Measurements from ENCODE around the gene PRAME.
A peak's percentile ranks its signal among the peaks of the same experiment; 100 is the strongest.

The PRAME gene

DNA sequence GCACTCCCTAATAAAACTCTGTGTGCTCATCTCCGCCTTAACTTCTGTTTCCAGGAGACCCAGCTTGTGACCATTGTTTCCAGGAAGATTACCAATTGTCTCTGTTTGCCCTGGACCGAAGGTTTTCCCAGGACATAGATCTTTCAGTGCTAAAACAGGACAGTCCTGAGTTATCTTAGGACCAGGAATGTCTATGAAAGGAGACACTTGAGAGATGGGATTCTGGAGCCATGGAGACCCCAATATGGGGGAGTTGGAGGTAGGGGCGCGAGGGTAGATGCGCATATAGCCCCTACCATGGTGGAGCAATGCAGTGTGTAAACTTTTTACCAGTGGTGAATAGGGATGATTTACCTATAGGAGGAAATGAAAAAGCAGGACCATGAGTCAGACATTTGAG, 10.2 kb upstream of the PRAME start:
- Histone ChIP-seq H3K27ac (no peak overlapping the region), H3K4me3 (ENCODE audit: low read depth, low read length) (no peak overlapping the region), H3K36me3 (replicated peaks) (no peaks in the 10 kb centered on the region), H3K27me3 (replicated peaks) (peaks cover 27% of the 10 kb centered on the region)
- in situ Hi-C loops (cut with HindIII; ENCODE audit: low pct_ligation_motif_present, low sequenced_read_pairs), result no loop called here
- DNase-seq, result no peak
- TF ChIP-seq, protein P1, sequence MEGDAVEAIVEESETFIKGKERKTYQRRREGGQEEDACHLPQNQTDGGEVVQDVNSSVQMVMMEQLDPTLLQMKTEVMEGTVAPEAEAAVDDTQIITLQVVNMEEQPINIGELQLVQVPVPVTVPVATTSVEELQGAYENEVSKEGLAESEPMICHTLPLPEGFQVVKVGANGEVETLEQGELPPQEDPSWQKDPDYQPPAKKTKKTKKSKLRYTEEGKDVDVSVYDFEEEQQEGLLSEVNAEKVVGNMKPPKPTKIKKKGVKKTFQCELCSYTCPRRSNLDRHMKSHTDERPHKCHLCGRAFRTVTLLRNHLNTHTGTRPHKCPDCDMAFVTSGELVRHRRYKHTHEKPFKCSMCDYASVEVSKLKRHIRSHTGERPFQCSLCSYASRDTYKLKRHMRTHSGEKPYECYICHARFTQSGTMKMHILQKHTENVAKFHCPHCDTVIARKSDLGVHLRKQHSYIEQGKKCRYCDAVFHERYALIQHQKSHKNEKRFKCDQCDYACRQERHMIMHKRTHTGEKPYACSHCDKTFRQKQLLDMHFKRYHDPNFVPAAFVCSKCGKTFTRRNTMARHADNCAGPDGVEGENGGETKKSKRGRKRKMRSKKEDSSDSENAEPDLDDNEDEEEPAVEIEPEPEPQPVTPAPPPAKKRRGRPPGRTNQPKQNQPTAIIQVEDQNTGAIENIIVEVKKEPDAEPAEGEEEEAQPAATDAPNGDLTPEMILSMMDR (IDR thresholded peaks at IDR 0.05; ENCODE audit: low read depth, low read length, missing control alignments), result no peak

DNA sequence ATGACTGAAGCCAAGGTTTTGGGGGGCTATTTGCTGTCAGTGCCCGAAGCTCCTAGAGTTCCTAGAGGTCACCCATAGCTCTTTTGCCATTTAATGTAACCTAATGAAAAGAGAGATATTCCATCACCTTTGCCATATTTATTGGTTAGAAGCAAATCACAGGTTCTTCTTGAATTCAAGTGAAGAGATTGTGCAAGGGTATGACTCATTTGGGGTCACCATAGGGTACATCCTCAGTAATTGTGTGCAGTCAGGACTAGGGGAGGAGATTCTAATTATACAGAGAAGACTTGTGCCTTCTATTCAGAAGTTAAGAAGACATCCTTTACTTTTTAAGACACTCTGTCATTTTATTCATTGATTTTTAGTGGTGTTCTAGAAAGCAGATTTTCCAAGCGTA, 6.9 kb upstream of the PRAME start:
- Histone ChIP-seq H3K27me3 (replicated peaks) (peaks cover 14% of the 10 kb centered on the region), H3K4me3 (ENCODE audit: low read depth, low read length) (no peak overlapping the region), H3K27ac (no peak overlapping the region), H3K36me3 (replicated peaks) (no peaks in the 10 kb centered on the region)
- TF ChIP-seq, protein P1 (IDR thresholded peaks at IDR 0.05; ENCODE audit: low read depth, low read length, missing control alignments), result no peak
- DNase-seq, result peak; percentile 16
- in situ Hi-C loops (cut with HindIII; ENCODE audit: low pct_ligation_motif_present, low sequenced_read_pairs), result no loop called here

DNA sequence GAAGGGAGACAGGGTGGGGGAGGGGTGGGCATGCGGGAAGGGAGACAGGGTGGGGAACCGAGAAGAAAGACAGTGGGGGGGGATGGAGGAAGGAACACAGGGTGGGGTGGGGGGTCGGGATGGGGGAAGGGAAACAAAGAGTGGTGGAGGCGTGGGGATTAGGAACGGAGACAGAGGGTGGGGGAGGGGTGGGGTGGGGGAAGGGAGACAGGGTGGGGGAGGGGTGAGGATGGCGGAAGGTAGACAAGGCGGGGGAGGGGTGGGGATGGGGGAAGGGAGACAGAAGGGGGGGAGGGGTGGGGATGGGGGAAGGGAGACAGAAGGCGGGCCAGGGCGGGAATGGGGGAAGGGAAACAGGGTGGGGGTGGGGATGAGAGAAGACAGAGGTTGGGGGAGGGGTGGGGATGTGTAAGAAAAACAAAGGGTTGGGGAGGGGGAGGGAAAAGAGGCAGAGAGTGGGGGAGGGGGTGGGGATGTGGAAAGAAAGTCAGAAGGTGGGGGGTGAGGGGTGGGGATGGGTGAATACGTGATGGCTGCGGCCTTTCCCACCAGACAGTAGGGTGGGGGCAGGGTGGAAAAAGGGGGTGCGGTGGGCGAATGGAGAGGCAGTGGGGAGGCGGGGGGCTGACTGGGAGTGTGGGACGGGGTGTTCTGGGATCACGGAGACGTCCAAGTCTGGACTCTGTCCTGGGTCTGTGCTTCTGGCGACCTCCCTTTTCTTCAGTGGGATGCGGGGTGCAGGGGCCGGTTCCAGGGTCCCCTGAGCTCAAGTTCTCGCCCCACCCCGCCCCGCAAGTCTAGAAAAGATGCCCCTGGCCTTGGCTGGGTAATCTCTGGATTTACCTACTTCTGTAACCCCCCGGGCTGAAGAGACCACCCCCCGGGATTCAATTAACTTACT, 744 bp downstream of the PRAME start:
- TF ChIP-seq, protein P1 (IDR thresholded peaks at IDR 0.05; ENCODE audit: low read depth, low read length, missing control alignments), result no peak
- Histone ChIP-seq H3K36me3 (replicated peaks) (no peaks in the 10 kb centered on the region), H3K27ac (no peak overlapping the region), H3K4me3 (ENCODE audit: low read depth, low read length) (no peak overlapping the region), H3K27me3 (replicated peaks) (peaks cover 23% of the 10 kb centered on the region)
- in situ Hi-C loops (cut with HindIII; ENCODE audit: low pct_ligation_motif_present, low sequenced_read_pairs), result no loop called here
- DNase-seq, result no peak

DNA sequence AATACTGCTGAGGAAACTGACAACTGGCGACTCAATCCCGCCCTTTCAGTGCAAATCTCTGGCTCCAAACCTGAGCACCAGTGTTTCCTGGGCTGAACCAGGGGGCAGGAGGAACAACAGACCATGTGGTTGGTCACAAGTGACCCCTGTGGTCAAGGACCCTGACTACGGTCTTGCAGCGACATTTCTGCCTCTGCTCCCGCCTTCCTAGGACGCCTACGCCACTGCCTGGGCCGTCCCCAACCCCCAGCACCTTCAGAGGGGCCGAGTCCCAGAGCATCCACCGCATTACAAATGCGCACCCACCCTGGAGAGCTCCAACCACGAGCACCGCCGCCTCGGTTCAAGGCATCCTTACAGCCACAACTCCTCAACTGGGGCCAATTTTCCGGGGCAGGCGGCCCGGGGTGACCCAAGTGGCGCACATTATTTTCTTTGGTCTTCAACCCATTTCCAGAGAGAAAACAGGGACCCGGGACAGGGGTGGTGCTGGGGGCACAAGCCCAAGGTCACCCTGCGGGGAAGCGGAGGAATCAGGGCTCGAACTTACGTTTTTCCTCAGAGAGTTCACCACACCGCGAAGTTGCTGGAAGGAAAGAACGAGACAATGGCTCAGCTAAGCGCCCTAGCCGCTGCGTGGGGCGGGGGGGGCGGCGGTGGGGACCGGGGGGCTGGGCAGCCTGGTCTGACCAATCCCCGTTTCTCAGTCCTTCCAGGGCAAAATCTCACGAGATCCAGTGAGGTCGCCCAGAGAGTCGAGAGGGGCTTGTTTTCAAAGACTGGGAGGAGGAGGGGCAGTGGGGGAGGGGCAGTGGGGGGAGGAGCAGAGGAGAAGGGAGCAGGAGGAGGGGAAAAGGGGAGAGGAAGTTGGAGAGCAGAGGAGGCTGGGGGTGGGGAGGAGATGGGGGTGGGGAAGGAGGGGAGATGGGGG, 1.8 kb downstream of the PRAME start:
- DNase-seq, result no peak
- Histone ChIP-seq H3K36me3 (replicated peaks) (no peaks in the 10 kb centered on the region), H3K4me3 (ENCODE audit: low read depth, low read length) (no peak overlapping the region), H3K27me3 (replicated peaks) (peaks cover 23% of the 10 kb centered on the region), H3K27ac (no peak overlapping the region)
- TF ChIP-seq, protein P1 (IDR thresholded peaks at IDR 0.05; ENCODE audit: low read depth, low read length, missing control alignments), result no peak
- in situ Hi-C loops (cut with HindIII; ENCODE audit: low pct_ligation_motif_present, low sequenced_read_pairs), result no loop called here

DNA sequence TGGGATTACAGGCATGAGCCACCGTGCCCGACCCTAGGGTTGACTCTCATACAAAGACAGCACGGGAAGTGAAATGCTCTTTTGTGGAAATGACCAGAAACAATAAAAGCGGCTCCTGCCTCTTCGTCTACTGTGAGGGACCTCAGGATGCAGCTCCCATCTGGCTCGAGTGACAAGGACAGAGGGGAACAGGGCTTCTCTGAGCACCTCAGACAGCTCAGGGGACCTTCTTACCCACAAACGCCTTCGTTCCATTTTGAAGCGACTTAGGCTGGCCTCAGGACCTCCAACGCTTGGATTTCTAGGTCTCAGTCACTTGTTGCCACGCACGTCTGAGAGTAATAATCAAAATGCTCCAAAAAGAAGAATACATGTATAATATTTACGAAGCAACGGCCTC, 2.5 kb downstream of the PRAME start:
- TF ChIP-seq, protein P1 (IDR thresholded peaks at IDR 0.05; ENCODE audit: low read depth, low read length, missing control alignments), result no peak
- in situ Hi-C loops (cut with HindIII; ENCODE audit: low pct_ligation_motif_present, low sequenced_read_pairs), result no loop called here
- Histone ChIP-seq H3K27ac (peak overlapping the region; percentile 18), H3K4me3 (ENCODE audit: low read depth, low read length) (no peak overlapping the region), H3K36me3 (replicated peaks) (no peaks in the 10 kb centered on the region), H3K27me3 (replicated peaks) (peaks cover 23% of the 10 kb centered on the region)
- DNase-seq, result no peak

All from brain microvascular endothelial cell (primary cell).